Caco-2 (cell line): ENCODE data around the gene VCAN. TPM values are rescaled to one million over a fixed set of nuclear protein-coding genes. Genes with fewer than 3 reads are reported as not detected.

Experiments used
- BruUV-seq: library from RNA; stranded (reverse); fragments of 400-500 nt; replicated peaks from 2 replicates; lab custom pipeline; 2021; lab: Mats Ljungman, UMichigan
- CTCF ChIA-PET: fragments of 300-600 bp; sonication (Branson Sonifier 250); formaldehyde crosslinking; loops from one replicate; lab custom pipeline; 2022; ENCODE audit warnings: antibody characterized with exemption; lab: Charles Lee
- POLR2A ChIA-PET: fragments of 300-600 bp; sonication (Branson Sonifier 250); formaldehyde crosslinking; loops from one replicate; lab custom pipeline; 2022; ENCODE audit warnings: antibody characterized with exemption; lab: Charles Lee
- DNase-seq, 2 experiments: peaks; one replicate each; pipeline versions ENCODE4 v3.0.0 to v3.0.0-alpha.2; 2020 to 2022
- H3K27me3 ChIP-seq: replicated peaks from 2 replicates; pipeline ENCODE4 v1.6.0; 2011; ENCODE audit warnings: low read length; ENCODE audit not compliant: control insufficient read depth, insufficient read depth
- H3K36me3 ChIP-seq: 2 replicates; pipeline ENCODE4 v1.5.1; 2011; ENCODE audit warnings: low read length; ENCODE audit not compliant: control insufficient read depth, insufficient read depth
- H3K4me1 ChIP-seq: fragments of 250-450 bp; sonication (Bioruptor Pico); 2 replicates; pipeline ENCODE4 v1.5.1; 2020; ENCODE audit warnings: mild to moderate bottlenecking
- H3K4me3 ChIP-seq: 2 replicates; pipeline ENCODE4 v1.5.1; 2011; ENCODE audit warnings: low read depth, mild to moderate bottlenecking, control low read depth, low read length
- H3K9me3 ChIP-seq: fragments of 250-450 bp; sonication (Bioruptor Pico); 2 replicates; pipeline ENCODE4 v1.5.1; 2020; ENCODE audit warnings: mild to moderate bottlenecking, moderate library complexity
- H3K27ac Mint-ChIP-seq: one replicate; pipeline ENCODE4 v1.8.0; 2022; ENCODE audit warnings: mixed read lengths; ENCODE audit not compliant: unreplicated experiment
- H3K27me3 Mint-ChIP-seq: one replicate; pipeline ENCODE4 v1.8.0; 2022; ENCODE audit warnings: mixed read lengths; ENCODE audit not compliant: insufficient read depth, unreplicated experiment
- H3K36me3 Mint-ChIP-seq: one replicate; pipeline ENCODE4 v1.8.0; 2022; ENCODE audit warnings: mild to moderate bottlenecking, mixed read lengths; ENCODE audit not compliant: insufficient read depth, unreplicated experiment
- H3K4me1 Mint-ChIP-seq: one replicate; pipeline ENCODE4 v1.8.0; 2022; ENCODE audit warnings: low read depth, mixed read lengths; ENCODE audit not compliant: unreplicated experiment
- H3K4me3 Mint-ChIP-seq: one replicate; pipeline ENCODE4 v1.8.0; 2022; ENCODE audit warnings: mild to moderate bottlenecking, moderate library complexity, mixed read lengths; ENCODE audit not compliant: unreplicated experiment
- H3K9me3 Mint-ChIP-seq: one replicate; pipeline ENCODE4 v1.8.0; 2022; ENCODE audit warnings: mixed read lengths; ENCODE audit not compliant: unreplicated experiment
- CTCF ChIP-seq, 2 experiments: fragments of 200-600 bp in 1 of 2; IDR thresholded peaks; 1 replicate in 1 of 2; 2 replicates in 1 of 2; pipeline versions ENCODE4 v1.5.1 to v1.8.0; 2011 to 2022; ENCODE audit warnings: antibody characterized with exemption in 1 of 2, control low read depth in 1 of 2, inconsistent platforms in 1 of 2, low read depth in 1 of 2, low read length in 1 of 2, mild to moderate bottlenecking in 1 of 2, moderate library complexity in 1 of 2; ENCODE audit not compliant: insufficient read depth in 1 of 2, severe bottlenecking in 1 of 2, unreplicated experiment in 1 of 2
- intact Hi-C: fragments of 100-400 bp; cut with micrococcal nuclease; formaldehyde crosslinking; loops from one replicate; pipeline ENCODE4 v1.10.0; 2022; ENCODE audit not compliant: unreplicated experiment
- total RNA-seq: library from RNA; stranded (reverse); gene quantifications from 2 replicates; pipeline ENCODE4 v1.2.3, GENCODE V29; 2022

Gene VCAN
- total RNA-seq, 1 experiment from 2014 or later, result 27.4 TPM

- TF ChIP-seq CTCF (IDR thresholded peaks at IDR 0.05; ENCODE audit: insufficient read depth in 1 of 2, low read depth in 1 of 2, low read length in 1 of 2, severe bottlenecking in 1 of 2, unreplicated experiment in 1 of 2), result no peak
- Mint-ChIP-seq H3K9me3 (no peaks in the 10 kb centered on the region), H3K36me3 (peaks cover 4% of the 10 kb centered on the region), H3K4me3 (no peak overlapping the region), H3K27ac (no peak overlapping the region), H3K4me1 (no peaks in the 10 kb centered on the region), H3K27me3 (no peaks in the 10 kb centered on the region)
- ChIA-PET POLR2A (no interaction called here), CTCF (no interaction called here)
- Histone ChIP-seq H3K36me3 (peaks cover 1% of the 10 kb centered on the region; the same call in 1 of the 2 replicates), H3K4me1 (no peaks in the 10 kb centered on the region), H3K9me3 (no peaks in the 10 kb centered on the region), H3K4me3 (no peak overlapping the region), H3K27me3 (no peaks in the 10 kb centered on the region)
- intact Hi-C loops, result no loop called here
- DNase-seq, result no peak
- no TSS peak for BruUV-seq
These were observed 16.7 kb downstream of the VCAN start for GRCh38 chr5:83488271-83488670.

DNA sequence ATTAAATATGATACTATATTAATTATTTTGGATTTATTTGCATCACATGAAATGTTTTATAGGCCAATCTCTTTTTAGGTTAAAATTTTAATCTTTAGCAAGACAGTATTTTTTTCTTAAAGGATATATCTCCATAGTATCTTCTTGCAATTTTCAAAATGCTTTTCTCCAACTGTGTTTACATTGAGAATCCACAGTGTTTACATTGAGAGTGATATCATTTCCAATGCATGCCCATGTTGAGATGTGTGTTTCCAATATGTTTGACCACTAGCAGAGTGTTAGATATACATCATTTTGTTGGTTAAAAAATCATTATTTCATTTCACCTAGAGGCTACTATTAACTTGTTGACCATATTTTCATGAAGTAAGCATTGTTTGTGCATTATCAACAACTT is 17.3 kb downstream of the VCAN start:
- Histone ChIP-seq H3K4me1 (0 out of 2 replicates have a peak, but pooled peaks cover under 1% of the 10 kb centered on the region), H3K4me3 (no peak overlapping the region), H3K36me3 (peaks cover 1% of the 10 kb centered on the region; the same call in 1 of the 2 replicates), H3K27me3 (no peaks in the 10 kb centered on the region), H3K9me3 (no peaks in the 10 kb centered on the region)
- ChIA-PET CTCF (no interaction called here), POLR2A (no interaction called here)
- H3K9me3 Mint-ChIP-seq, result no peaks in the 10 kb centered on the region
- no peak for DNase-seq
- TF ChIP-seq CTCF (IDR thresholded peaks at IDR 0.05; ENCODE audit: insufficient read depth in 1 of 2, low read depth in 1 of 2, low read length in 1 of 2, severe bottlenecking in 1 of 2, unreplicated experiment in 1 of 2), result no peak
- no peaks in the 10 kb centered on the region for H3K27me3 Mint-ChIP-seq
- no peak overlapping the region for H3K4me3 Mint-ChIP-seq
- peaks cover 2% of the 10 kb centered on the region for H3K4me1 Mint-ChIP-seq
- H3K36me3 Mint-ChIP-seq, result peaks cover 4% of the 10 kb centered on the region
- no peak overlapping the region for H3K27ac Mint-ChIP-seq
- BruUV-seq, result no TSS peak
- intact Hi-C loops, result no loop called here

DNA sequence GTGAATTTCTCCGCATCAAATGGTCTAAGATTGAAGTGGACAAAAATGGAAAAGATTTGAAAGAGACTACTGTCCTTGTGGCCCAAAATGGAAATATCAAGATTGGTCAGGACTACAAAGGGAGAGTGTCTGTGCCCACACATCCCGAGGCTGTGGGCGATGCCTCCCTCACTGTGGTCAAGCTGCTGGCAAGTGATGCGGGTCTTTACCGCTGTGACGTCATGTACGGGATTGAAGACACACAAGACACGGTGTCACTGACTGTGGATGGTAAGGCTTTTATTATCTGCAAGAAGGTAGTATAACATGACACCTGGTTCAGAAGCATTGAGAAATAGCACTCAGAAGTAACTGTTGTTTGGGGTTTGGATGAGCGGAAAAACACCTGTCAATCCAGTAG is 18.7 kb downstream of the VCAN start:
- Mint-ChIP-seq H3K9me3 (no peaks in the 10 kb centered on the region), H3K27me3 (no peaks in the 10 kb centered on the region), H3K4me3 (no peak overlapping the region), H3K27ac (no peak overlapping the region), H3K4me1 (peaks cover 10% of the 10 kb centered on the region), H3K36me3 (peaks cover 4% of the 10 kb centered on the region)
- ChIA-PET POLR2A (no interaction called here), CTCF (no interaction called here)
- Histone ChIP-seq H3K9me3 (no peaks in the 10 kb centered on the region), H3K36me3 (peaks cover 1% of the 10 kb centered on the region; the same call in 1 of the 2 replicates), H3K27me3 (no peaks in the 10 kb centered on the region), H3K4me1 (peaks cover 8% of the 10 kb centered on the region), H3K4me3 (no peak overlapping the region)
- intact Hi-C loops, result no loop called here
- no TSS peak for BruUV-seq
- TF ChIP-seq CTCF (IDR thresholded peaks at IDR 0.05; ENCODE audit: insufficient read depth in 1 of 2, low read depth in 1 of 2, low read length in 1 of 2, severe bottlenecking in 1 of 2, unreplicated experiment in 1 of 2), result no peak
- DNase-seq, result no peak
